IPS-18a (cell line): ENCODE measurements around the gene CENPB.

ENCODE experiments used
- H3K27ac ChIP-seq: one replicate; pipeline ENCODE4 v1.5.1; 2013; ENCODE audit warnings: low read length
- H3K27me3 ChIP-seq: one replicate; pipeline ENCODE4 v1.6.1; 2013; ENCODE audit warnings: mild to moderate bottlenecking, low read length; ENCODE audit not compliant: control insufficient read depth, insufficient read depth
- H3K36me3 ChIP-seq: one replicate; pipeline ENCODE4 v1.6.1; 2013; ENCODE audit warnings: low read depth, low read length; ENCODE audit not compliant: control insufficient read depth
- H3K4me1 ChIP-seq: one replicate; pipeline ENCODE4 v1.6.1; 2013; ENCODE audit warnings: low read depth, low read length; ENCODE audit not compliant: control insufficient read depth
- H3K4me3 ChIP-seq: one replicate; pipeline ENCODE4 v1.5.1; 2013; ENCODE audit warnings: low read length
- H3K9ac ChIP-seq: one replicate; pipeline ENCODE4 v1.6.1; 2013; ENCODE audit warnings: mild to moderate bottlenecking, low read length, moderate library complexity
- H3K9me3 ChIP-seq: one replicate; pipeline ENCODE4 v1.6.1; 2013; ENCODE audit warnings: low read depth, low read length; ENCODE audit not compliant: control insufficient read depth

CENPB gene

GRCh38 chr20:3818155-3819151, 31.9 kb upstream of the CENPB start:
- Histone ChIP-seq H3K9ac (no peak overlapping the region), H3K4me1 (peaks cover 9% of the 10 kb centered on the region), H3K4me3 (no peak overlapping the region), H3K27me3 (no peaks in the 10 kb centered on the region), H3K36me3 (no peaks in the 10 kb centered on the region), H3K9me3 (no peaks in the 10 kb centered on the region), H3K27ac (no peak overlapping the region)

- no peaks in the 10 kb centered on the region for H3K36me3 ChIP-seq
- H3K27me3 ChIP-seq, result no peaks in the 10 kb centered on the region
- no peak overlapping the region for H3K4me3 ChIP-seq
- no peak overlapping the region for H3K9ac ChIP-seq
- H3K9me3 ChIP-seq, result no peaks in the 10 kb centered on the region
- no peak overlapping the region for H3K27ac ChIP-seq
- peaks cover 9% of the 10 kb centered on the region for H3K4me1 ChIP-seq
These were observed 29.3 kb upstream of the CENPB start for GRCh38 chr20:3815703-3816315.

GRCh38 chr20:3814928-3815495, 28.5 kb upstream of the CENPB start:
- H3K27ac ChIP-seq, result no peak overlapping the region
- H3K27me3 ChIP-seq, result no peaks in the 10 kb centered on the region
- H3K4me3 ChIP-seq, result no peak overlapping the region
- no peaks in the 10 kb centered on the region for H3K36me3 ChIP-seq
- H3K4me1 ChIP-seq, result peaks cover 9% of the 10 kb centered on the region
- no peaks in the 10 kb centered on the region for H3K9me3 ChIP-seq
- H3K9ac ChIP-seq, result no peak overlapping the region

- H3K4me1 ChIP-seq, result peaks cover 6% of the 10 kb centered on the region
These were observed 27.5 kb upstream of the CENPB start for GRCh38 chr20:3813848-3814581.

DNA sequence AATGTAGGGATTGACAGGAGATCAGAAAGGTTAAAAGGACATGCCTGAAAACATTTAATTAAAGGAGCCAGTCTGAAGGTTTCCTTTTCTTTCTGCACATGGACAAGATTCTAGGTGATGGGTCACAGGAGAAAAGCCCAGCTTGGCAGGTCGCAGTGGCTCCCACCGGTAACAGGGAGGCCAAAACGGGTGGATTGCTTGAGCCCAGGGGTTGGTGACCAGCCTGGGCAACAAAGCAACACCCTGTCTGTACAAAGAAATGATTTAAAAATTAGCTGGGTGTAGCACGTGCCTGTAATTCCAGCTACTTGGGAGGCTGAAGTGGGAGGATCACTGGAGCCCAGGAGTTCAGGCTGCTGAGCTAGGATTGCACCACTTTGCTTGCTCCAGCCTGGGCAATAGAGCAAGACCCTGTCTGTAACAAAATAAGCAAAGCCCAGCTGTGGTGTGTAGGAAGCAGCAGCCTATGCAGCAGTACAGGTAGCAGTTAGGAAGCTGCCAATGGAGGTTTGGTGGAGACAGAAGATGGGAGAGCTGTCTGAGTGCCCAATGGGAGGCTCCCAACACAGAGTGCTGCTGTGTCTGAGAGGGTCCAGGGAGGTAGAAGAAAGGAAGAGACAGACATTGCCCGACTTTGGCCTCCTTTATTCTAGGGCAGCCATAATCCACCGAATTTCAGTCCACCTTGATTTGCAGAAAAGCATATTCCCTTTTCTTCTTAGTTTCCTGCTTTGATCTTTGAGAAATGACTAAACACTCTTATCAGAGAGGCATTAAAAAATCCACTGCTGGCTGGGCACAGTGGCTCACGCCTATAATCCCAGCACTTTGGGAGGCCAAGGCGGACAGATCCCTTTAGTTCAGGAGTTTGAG, 26.7 kb upstream of the CENPB start:
- no peak overlapping the region for H3K27ac ChIP-seq

More at GRCh38 chr20:3813848-3814581, 27.5 kb upstream of the CENPB start:
- Histone ChIP-seq H3K36me3 (no peaks in the 10 kb centered on the region), H3K27ac (no peak overlapping the region), H3K4me3 (no peak overlapping the region), H3K27me3 (no peaks in the 10 kb centered on the region), H3K9me3 (no peaks in the 10 kb centered on the region), H3K9ac (no peak overlapping the region)

GRCh38 chr20:3812259-3812681, 25.7 kb upstream of the CENPB start:
- Histone ChIP-seq H3K4me1 (peaks cover 15% of the 10 kb centered on the region), H3K36me3 (no peaks in the 10 kb centered on the region), H3K4me3 (no peak overlapping the region), H3K9me3 (no peaks in the 10 kb centered on the region), H3K27me3 (no peaks in the 10 kb centered on the region), H3K9ac (no peak overlapping the region), H3K27ac (no peak overlapping the region)

More for the DNA sequence above, 26.7 kb upstream of the CENPB start:
- H3K4me3 ChIP-seq, result no peak overlapping the region
- no peak overlapping the region for H3K9ac ChIP-seq
- peaks cover 6% of the 10 kb centered on the region for H3K4me1 ChIP-seq
- no peaks in the 10 kb centered on the region for H3K27me3 ChIP-seq
- no peaks in the 10 kb centered on the region for H3K36me3 ChIP-seq
- no peaks in the 10 kb centered on the region for H3K9me3 ChIP-seq

DNA sequence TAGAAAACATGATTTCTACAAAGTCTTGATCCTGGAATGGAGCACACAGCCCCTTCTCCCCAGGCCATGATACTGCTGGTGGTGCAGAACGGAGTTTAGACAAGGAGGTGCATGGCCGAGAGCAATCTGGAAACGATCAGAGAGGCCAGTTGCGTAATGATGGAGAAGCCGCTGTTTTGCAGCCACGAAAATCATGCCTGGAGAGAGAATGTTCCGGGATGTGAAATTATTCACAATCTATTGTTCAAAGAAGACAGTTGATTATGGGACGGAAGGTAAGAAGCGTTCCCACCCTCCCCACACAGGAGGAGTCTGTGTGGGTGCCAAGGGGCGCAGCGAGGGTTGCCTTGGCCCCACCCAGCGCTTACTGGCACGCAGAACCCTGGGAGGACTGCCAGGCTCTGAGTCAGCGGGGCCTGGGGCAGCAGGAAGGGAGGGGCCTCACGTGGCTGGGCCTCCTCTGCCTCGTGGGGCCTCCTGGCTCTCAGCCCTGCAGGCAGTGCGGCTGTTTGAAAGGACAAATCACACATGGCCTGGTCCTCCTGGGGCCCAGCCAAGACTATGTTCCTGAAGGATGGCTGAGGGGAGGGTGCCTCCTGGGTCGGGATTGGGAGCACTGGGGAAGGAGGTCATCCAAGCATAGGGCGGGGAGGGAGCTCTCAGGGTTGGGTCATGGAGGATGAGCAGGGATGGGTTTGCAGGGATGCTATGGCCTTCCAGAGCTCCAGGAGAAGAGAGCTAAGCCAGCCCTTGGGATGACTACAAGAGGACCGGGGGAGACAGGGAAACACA, 25.1 kb upstream of the CENPB start:
- no peak overlapping the region for H3K27ac ChIP-seq
- no peaks in the 10 kb centered on the region for H3K27me3 ChIP-seq
- no peaks in the 10 kb centered on the region for H3K9me3 ChIP-seq
- H3K4me3 ChIP-seq, result no peak overlapping the region
- H3K36me3 ChIP-seq, result no peaks in the 10 kb centered on the region
- H3K4me1 ChIP-seq, result peaks cover 20% of the 10 kb centered on the region
- no peak overlapping the region for H3K9ac ChIP-seq

- Histone ChIP-seq H3K9ac (no peak overlapping the region), H3K27ac (no peak overlapping the region), H3K4me1 (peaks cover 14% of the 10 kb centered on the region), H3K9me3 (no peaks in the 10 kb centered on the region), H3K4me3 (no peak overlapping the region), H3K36me3 (peaks cover 8% of the 10 kb centered on the region), H3K27me3 (no peaks in the 10 kb centered on the region)
These were observed 22.0 kb upstream of the CENPB start for GRCh38 chr20:3808544-3808943.

DNA sequence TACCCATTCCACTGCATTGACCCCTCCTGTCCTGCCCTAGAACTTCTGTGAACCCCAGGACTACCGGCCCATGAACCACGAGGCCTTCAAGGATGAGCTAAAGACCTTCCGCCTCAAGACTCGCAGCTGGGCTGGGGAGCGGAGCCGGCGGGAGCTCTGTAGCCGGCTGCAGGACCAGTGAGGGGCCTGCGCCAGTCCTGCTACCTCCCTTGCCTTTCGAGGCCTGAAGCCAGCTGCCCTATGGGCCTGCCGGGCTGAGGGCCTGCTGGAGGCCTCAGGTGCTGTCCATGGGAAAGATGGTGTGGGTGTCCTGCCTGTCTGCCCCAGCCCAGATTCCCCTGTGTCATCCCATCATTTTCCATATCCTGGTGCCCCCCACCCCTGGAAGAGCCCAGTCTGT, 18.2 kb upstream of the CENPB start:
- H3K9me3 ChIP-seq, result no peaks in the 10 kb centered on the region
- no peak overlapping the region for H3K4me3 ChIP-seq
- H3K9ac ChIP-seq, result no peak overlapping the region
- no peaks in the 10 kb centered on the region for H3K27me3 ChIP-seq
- no peak overlapping the region for H3K27ac ChIP-seq
- peaks cover 20% of the 10 kb centered on the region for H3K4me1 ChIP-seq
- H3K36me3 ChIP-seq, result peaks cover 29% of the 10 kb centered on the region

DNA sequence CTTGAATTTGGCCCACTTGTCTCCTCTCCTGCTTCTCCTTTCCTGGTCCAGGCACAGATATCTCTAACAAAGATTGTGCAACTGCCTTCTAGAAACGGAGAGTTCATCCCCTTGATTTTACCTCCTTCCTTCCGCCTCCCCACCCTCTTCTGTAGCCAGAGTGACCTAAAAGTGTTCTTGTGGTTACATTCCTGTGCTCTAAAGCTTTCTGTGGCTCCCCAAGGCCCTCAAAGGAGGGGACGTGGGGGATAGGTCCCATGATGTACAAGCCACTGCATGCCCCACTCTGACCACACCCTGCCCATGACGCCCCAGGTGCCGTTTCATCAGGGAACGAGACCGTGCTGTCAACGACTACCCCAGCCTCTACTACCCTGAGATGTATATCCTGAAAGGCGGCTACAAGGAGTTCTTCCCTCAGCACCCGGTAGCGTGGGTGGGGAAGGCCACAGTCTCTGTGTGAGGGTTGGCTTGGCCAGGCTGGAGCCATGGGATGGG, 17.8 kb upstream of the CENPB start:
- Histone ChIP-seq H3K27me3 (no peaks in the 10 kb centered on the region), H3K9me3 (no peaks in the 10 kb centered on the region), H3K9ac (no peak overlapping the region), H3K4me1 (peaks cover 25% of the 10 kb centered on the region), H3K36me3 (peaks cover 29% of the 10 kb centered on the region), H3K4me3 (no peak overlapping the region), H3K27ac (no peak overlapping the region)
